C1 segment of cervical spinal cord (tissue), 14 donors: Measurements from ENCODE around the gene CFAP77.
"Not testable (repeated sequence)": the region's sequence is repeated elsewhere in the genome, so short reads cannot be mapped to it uniquely, and the experiment has no call there.

Experiments
- DNase-seq, 14 donors: peaks; one replicate each; lab custom pipeline; 2025; lab: John Stamatoyannopoulos, UW

CFAP77 gene

GRCh38 chr9:132547052-132547431 lies 137.0 kb downstream of the CFAP77 start:
- no peak for DNase-seq

GRCh38 chr9:132547436-132547835 lies 137.4 kb downstream of the CFAP77 start:
- no peak for DNase-seq

GRCh38 chr9:132547976-132548730 lies 138.1 kb downstream of the CFAP77 start:
- DNase-seq: no peak

GRCh38 chr9:132548751-132549640 lies 139.0 kb downstream of the CFAP77 start:
- no peak for DNase-seq

- DNase-seq: no peak
Measured at GRCh38 chr9:132551556-132551955, 141.5 kb downstream of the CFAP77 start.

GRCh38 chr9:132552041-132552440 lies 142.0 kb downstream of the CFAP77 start:
- DNase-seq: no peak

- DNase-seq: no peak
Measured at GRCh38 chr9:132554755-132555154, 144.7 kb downstream of the CFAP77 start.

GRCh38 chr9:132555528-132555927 lies 145.5 kb downstream of the CFAP77 start:
- no peak for DNase-seq

- DNase-seq: no peak
Measured at GRCh38 chr9:132556235-132556634, 146.2 kb downstream of the CFAP77 start.

GRCh38 chr9:132556714-132557113 lies 146.7 kb downstream of the CFAP77 start:
- no peak for DNase-seq

- no peak for DNase-seq
Measured at GRCh38 chr9:132557159-132557558, 147.1 kb downstream of the CFAP77 start.

- DNase-seq: no peak
Measured at GRCh38 chr9:132559711-132560110, 149.7 kb downstream of the CFAP77 start.

- peak in 1 of 14 donors; percentile 74 for DNase-seq
Measured at GRCh38 chr9:132560616-132561202, 150.7 kb downstream of the CFAP77 start.

GRCh38 chr9:132562306-132562573 lies 152.2 kb downstream of the CFAP77 start:
- no peak for DNase-seq

- no peak for DNase-seq
Measured at GRCh38 chr9:132564526-132564925, 154.5 kb downstream of the CFAP77 start.

- DNase-seq: not testable (repeated sequence)
Measured at GRCh38 chr9:132568787-132569186, 158.8 kb downstream of the CFAP77 start.

- no peak for DNase-seq
Measured at GRCh38 chr9:132571806-132572600, 162.0 kb downstream of the CFAP77 start.

- DNase-seq: no peak
Measured at GRCh38 chr9:132572921-132573320, 162.9 kb downstream of the CFAP77 start.

GRCh38 chr9:132575005-132575609 lies 165.1 kb downstream of the CFAP77 start:
- DNase-seq: peak in 12 of 14 donors; percentile 1 to 58 (median 29)

GRCh38 chr9:132575811-132576210 lies 165.8 kb downstream of the CFAP77 start:
- DNase-seq: no peak

GRCh38 chr9:132577119-132577518 lies 167.1 kb downstream of the CFAP77 start:
- no peak for DNase-seq
